Panc1 (cell line): ENCODE measurements around the gene COMMD4. TPM values are rescaled to one million over a fixed set of nuclear protein-coding genes. Genes with fewer than 3 reads are reported as not detected.
A peak's percentile ranks its signal among the peaks of the same experiment; 100 is the strongest.

Experiments
- ATAC-seq: fragments of 200-7000 bp; cut with Tn5 transposase; 2 replicates; pipeline ENCODE4 v1.9.1; 2020; ENCODE audit warnings: mild to moderate bottlenecking, moderate library complexity
- BruUV-seq: library from RNA; stranded (reverse); fragments of 400-500 nt; replicated peaks from 2 replicates; lab custom pipeline; 2021; lab: Mats Ljungman, UMichigan
- CTCF ChIA-PET: fragments of 300-600 bp; sonication (Branson Sonifier 250); formaldehyde crosslinking; loops from one replicate; lab custom pipeline; 2022; ENCODE audit warnings: antibody characterized with exemption; lab: Charles Lee
- POLR2A ChIA-PET: fragments of 300-600 bp; sonication (Branson Sonifier 250); formaldehyde crosslinking; loops from one replicate; lab custom pipeline; 2022; ENCODE audit warnings: antibody characterized with exemption; lab: Charles Lee
- DNase-seq: peaks from one replicate; pipeline ENCODE4 v3.0.0-alpha.2; 2010; ENCODE audit warnings: low read depth, low spot score
- H3K27ac ChIP-seq: 2 replicates; pipeline ENCODE4 v1.5.1; 2011; ENCODE audit warnings: mild to moderate bottlenecking, low read length, inconsistent platforms
- H3K27me3 ChIP-seq: fragments of 200-500 bp; sonication (Bioruptor generic); 2 replicates; pipeline ENCODE4 v1.6.0; 2014; ENCODE audit warnings: low read length, inconsistent platforms; ENCODE audit not compliant: control insufficient read depth, insufficient read depth
- H3K36me3 ChIP-seq: fragments of 200-500 bp; sonication (Bioruptor generic); 2 replicates; pipeline ENCODE4 v1.5.1; 2014; ENCODE audit warnings: inconsistent platforms, mild to moderate bottlenecking, low read length, moderate library complexity; ENCODE audit not compliant: control insufficient read depth, insufficient read depth
- H3K4me1 ChIP-seq: 2 replicates; pipeline ENCODE4 v1.5.1; 2011; ENCODE audit warnings: inconsistent platforms, mild to moderate bottlenecking, low read length, moderate library complexity; ENCODE audit not compliant: control insufficient read depth, insufficient read depth
- H3K4me3 ChIP-seq, 2 experiments: 2 replicates each; pipeline ENCODE4 v1.5.1; 2011 to 2012; ENCODE audit warnings: low read depth in 2 of 2, low read length in 2 of 2, mild to moderate bottlenecking in 2 of 2, inconsistent platforms in 1 of 2, moderate library complexity in 1 of 2
- H3K9me3 ChIP-seq: fragments of 200-500 bp; sonication (Bioruptor generic); 2 replicates; pipeline ENCODE4 v1.5.1; 2014; ENCODE audit warnings: low read depth, mild to moderate bottlenecking, inconsistent platforms, low read length, moderate library complexity; ENCODE audit not compliant: control insufficient read depth, insufficient read depth
- POLR2AphosphoS5 ChIP-seq: IDR thresholded peaks from 2 replicates; pipeline ENCODE4 v1.6.1; 2012; ENCODE audit warnings: mild to moderate bottlenecking, low read depth, low read length, moderate library complexity
- REST ChIP-seq, 2 experiments: IDR thresholded peaks; 2 replicates each; pipeline ENCODE4 v1.6.1; 2011 to 2012; ENCODE audit warnings: low read depth in 2 of 2, control low read depth in 1 of 2, low read length in 1 of 2, mild to moderate bottlenecking in 1 of 2, moderate library complexity in 1 of 2; ENCODE audit not compliant: insufficient read depth in 1 of 2
- SIN3A ChIP-seq: IDR thresholded peaks from 2 replicates; pipeline ENCODE4 v1.6.1; 2012; ENCODE audit warnings: low read depth, mild to moderate bottlenecking, low read length, moderate library complexity, borderline replicate concordance; ENCODE audit not compliant: insufficient read depth
- TCF7L2 ChIP-seq: IDR thresholded peaks from 2 replicates; pipeline ENCODE4 v1.6.1; 2011; ENCODE audit warnings: mild to moderate bottlenecking, low read depth, low read length, inconsistent platforms
- in situ Hi-C: cut with HindIII; loops from 2 replicates; pipeline ENCODE4 v1.10.0; 2016; ENCODE audit warnings: low sequenced_read_pairs, low pct_unique_long_range_greater_than_20kb
- intact Hi-C: fragments of 100-400 bp; cut with micrococcal nuclease; formaldehyde crosslinking; loops from one replicate; pipeline ENCODE4 v1.10.0; 2022; ENCODE audit not compliant: unreplicated experiment
- total RNA-seq: library from RNA; stranded (reverse); gene quantifications from one replicate; pipeline ENCODE4 v1.2.1, GENCODE V29; 2021; ENCODE audit not compliant: unreplicated experiment
- TF ChIP-seq, protein P1 (sequence below): fragments of 450-650 bp; IDR thresholded peaks from 2 replicates; pipeline ENCODE4 v1.5.1; 2017; ENCODE audit warnings: mild to moderate bottlenecking

The COMMD4 gene
- total RNA-seq, 1 experiment from 2014 or later: 250 TPM

DNA sequence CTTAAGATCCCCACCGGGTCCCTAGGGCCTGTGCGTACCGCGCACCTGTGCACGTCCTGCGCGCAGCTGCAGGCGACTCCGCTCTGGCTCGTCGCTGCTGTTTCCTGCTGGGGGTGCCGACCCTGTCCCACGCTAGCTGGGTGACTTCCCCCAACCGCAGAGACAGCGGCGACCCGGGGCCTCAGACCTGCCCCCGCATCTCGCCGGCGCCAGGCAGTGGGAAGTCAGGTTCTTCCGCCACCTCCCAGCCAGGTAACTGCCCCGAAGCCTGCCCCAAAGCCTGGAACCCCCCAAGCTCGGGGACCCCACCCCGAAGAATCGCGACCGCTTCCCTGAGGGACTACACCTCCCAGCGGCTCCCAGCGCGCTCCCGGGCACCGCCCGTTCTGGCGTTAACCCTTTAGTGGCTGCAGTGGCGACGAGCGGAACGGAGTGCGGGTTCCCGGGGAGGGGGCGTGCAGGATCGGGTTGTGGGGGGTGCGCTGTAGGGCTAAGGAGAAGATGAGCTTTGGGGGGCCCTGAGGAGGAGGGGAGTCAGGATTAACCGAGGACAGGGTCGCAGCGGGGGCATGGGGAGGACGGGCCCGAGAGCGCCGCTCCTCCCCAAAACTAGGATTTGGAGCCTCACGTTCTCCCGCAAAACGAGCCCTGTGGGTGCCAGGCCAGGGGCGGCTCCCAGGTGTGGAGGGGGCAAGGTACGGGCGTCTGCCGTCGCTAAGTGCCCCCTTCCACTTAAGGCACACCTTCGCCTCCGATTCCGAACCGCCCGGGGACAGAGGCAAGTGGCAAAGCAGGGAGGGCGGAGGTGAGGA is 11.6 kb downstream of the COMMD4 start:
- H3K27ac ChIP-seq: peak overlapping the region; percentile 48
- H3K4me3 ChIP-seq: peak overlapping the region; percentile 52 to 67
- H3K4me1 ChIP-seq: no peaks in the 10 kb centered on the region
- no peaks in the 10 kb centered on the region for H3K9me3 ChIP-seq
- in situ Hi-C loops: no loop called here
- ChIA-PET POLR2A (interaction anchor here (0.6 kb wide), 1 partner anchor 88 kb away, joined by 3 read pairs; no protein-coding TSS in a partner anchor), CTCF (interaction anchor here (0.6 to 0.7 kb wide), 2 partner anchors 105 to 317 kb away, joined by 3 to 4 read pairs; no protein-coding TSS in a partner anchor)
- no peaks in the 10 kb centered on the region for H3K36me3 ChIP-seq
- ATAC-seq (peak; percentile 66), DNase-seq (no peak)
- intact Hi-C loops: no loop called here
- BruUV-seq: no TSS peak
- TF ChIP-seq, protein P1, sequence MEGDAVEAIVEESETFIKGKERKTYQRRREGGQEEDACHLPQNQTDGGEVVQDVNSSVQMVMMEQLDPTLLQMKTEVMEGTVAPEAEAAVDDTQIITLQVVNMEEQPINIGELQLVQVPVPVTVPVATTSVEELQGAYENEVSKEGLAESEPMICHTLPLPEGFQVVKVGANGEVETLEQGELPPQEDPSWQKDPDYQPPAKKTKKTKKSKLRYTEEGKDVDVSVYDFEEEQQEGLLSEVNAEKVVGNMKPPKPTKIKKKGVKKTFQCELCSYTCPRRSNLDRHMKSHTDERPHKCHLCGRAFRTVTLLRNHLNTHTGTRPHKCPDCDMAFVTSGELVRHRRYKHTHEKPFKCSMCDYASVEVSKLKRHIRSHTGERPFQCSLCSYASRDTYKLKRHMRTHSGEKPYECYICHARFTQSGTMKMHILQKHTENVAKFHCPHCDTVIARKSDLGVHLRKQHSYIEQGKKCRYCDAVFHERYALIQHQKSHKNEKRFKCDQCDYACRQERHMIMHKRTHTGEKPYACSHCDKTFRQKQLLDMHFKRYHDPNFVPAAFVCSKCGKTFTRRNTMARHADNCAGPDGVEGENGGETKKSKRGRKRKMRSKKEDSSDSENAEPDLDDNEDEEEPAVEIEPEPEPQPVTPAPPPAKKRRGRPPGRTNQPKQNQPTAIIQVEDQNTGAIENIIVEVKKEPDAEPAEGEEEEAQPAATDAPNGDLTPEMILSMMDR: no peak
- TF ChIP-seq SIN3A: no peak
- TF ChIP-seq TCF7L2: no peak
- TF ChIP-seq POLR2AphosphoS5: no peak
- no peak for TF ChIP-seq REST (IDR thresholded peaks at IDR 0.05; ENCODE audit: insufficient read depth in 1 of 2, low read depth in 2 of 2, low read length in 1 of 2)
- H3K27me3 ChIP-seq: no peaks in the 10 kb centered on the region

DNA sequence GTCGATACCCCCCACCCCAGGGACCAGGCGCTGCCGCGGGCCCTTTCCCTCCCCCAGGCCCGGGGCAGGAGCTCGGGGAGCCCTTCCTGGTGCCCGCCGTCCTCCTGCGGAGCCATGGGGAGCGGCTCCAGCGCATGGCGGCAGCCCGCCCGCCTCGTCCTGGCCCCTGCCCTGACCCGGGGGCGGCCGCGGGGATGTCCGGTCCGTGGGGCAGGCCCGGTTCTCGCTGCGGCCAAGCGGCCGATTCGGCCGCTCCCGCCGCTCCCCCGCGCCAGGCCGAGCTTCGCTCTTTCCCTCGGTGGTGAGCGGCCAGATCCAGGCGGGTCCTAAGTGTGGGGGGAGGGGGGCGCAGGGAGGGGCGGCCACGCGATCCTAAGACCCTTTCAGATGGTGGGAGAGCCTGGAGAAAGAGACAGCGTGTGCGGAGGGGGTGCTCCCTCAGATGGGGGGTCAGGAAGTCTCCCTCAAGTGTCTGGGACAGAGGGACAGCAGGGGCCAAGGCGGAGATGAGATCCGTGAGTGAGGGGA is 12.2 kb downstream of the COMMD4 start:
- DNase-seq (no peak), ATAC-seq (peak; percentile 40)
- H3K27me3 ChIP-seq: no peaks in the 10 kb centered on the region
- no TSS peak for BruUV-seq
- no peaks in the 10 kb centered on the region for H3K4me1 ChIP-seq
- in situ Hi-C loops: no loop called here
- TF ChIP-seq, protein P1: no peak
- no peak for TF ChIP-seq SIN3A
- no peak for TF ChIP-seq REST (IDR thresholded peaks at IDR 0.05; ENCODE audit: insufficient read depth in 1 of 2, low read depth in 2 of 2, low read length in 1 of 2)
- TF ChIP-seq TCF7L2: no peak
- TF ChIP-seq POLR2AphosphoS5: no peak
- H3K27ac ChIP-seq: peak overlapping the region; percentile 48
- no peaks in the 10 kb centered on the region for H3K9me3 ChIP-seq
- ChIA-PET POLR2A (no interaction called here), CTCF (interaction anchor here (0.5 kb wide), 1 partner anchor 265 kb away, joined by 4 read pairs; no protein-coding TSS in a partner anchor)
- peak overlapping the region; percentile 52 to 67 for H3K4me3 ChIP-seq
- intact Hi-C loops: no loop called here
- H3K36me3 ChIP-seq: no peaks in the 10 kb centered on the region
